CD4-positive, alpha-beta T cell treated with Interleukin-15 for 4 hours (primary cell): ENCODE measurements around the gene STX1B.
"Not testable (repeated sequence)": the region's sequence is repeated elsewhere in the genome, so short reads cannot be mapped to it uniquely, and the experiment has no call there.

Source experiments
- DNase-seq: peaks from one replicate; pipeline ENCODE4 v3.0.0-alpha.2; 2020; ENCODE audit warnings: low spot score

Gene STX1B

DNA sequence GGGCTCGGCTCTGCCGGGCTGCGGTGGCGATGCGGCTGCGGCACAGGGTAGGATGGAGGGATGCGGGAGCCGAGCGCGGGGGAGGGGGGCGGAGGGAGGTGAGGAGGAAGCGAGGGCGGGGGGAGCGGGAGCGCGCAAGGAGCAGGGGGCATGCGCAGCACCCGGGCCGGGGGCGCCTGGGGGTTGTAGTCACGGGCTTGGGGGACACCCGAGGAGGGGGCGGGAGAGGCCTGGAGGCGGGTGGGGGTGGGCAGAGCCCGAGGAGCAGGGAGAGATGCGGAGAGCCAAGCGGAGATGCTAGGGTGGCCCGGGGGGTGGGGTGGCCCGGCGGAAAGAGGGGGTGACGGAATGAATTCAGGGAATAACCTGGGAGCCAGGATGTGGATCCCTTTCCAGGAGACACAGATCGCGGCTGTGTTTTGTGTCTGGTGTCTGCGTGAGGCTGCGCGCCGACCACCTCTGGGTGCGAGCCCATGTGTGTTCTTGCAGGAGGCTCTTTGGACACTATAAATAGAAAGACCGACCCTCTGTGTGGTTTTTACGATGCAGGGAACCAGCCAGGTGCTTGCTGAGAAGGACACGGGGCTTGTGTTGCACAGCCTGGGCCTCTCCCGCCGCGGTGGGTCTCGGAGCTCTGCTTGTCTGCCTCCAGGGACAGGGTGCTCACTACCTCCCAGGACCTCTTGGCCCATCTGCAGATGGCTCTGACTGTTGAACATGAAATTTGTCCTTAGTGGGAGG, at the start of gene STX1B:
Gene STX1B (minus strand): TSS at position 54 of the 741 bp plus-strand sequence. CDS start 242 bp downstream, outside the sequence.
- peak; percentile 20 for DNase-seq

DNA sequence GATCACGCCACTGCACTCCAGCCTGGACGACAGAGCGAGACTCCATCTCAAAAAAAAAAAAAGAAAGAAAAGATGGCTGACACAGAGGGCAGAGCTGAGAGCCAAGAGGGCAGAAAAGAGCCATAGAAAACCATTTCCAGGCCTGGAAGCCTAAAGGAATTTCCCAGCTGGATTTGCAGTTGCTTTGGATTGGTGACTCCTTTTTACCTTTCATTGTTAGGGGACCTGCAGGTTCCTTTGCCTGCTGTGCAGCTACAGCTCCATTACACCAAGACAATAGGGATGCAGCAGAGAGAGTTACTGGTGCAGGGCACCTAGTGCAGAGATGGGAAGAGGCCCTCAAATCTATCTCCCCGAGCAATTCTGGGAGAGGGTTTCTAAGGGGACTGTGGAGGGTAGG, 45.2 kb upstream of the STX1B start:
- DNase-seq = no peak

DNA sequence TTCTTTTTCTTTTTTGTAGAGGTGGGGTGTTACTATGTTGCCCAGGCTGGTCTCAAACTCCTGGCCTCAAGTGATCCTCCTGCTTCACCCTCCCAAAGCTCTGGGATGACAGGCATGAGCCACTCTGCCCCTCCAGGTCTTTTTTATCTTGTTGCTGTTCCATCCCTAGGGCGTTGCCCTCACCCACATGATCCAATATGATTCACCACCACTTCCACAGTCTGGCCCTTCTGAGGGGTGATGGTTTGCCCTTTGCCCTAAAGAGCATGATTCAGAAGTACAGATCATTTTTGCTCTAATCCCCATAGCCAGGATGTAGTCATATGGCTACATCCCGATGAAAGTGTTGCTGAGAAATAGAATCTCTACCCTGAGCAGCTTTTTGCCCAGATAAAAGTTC, 41.7 kb upstream of the STX1B start:
- DNase-seq = no peak

DNA sequence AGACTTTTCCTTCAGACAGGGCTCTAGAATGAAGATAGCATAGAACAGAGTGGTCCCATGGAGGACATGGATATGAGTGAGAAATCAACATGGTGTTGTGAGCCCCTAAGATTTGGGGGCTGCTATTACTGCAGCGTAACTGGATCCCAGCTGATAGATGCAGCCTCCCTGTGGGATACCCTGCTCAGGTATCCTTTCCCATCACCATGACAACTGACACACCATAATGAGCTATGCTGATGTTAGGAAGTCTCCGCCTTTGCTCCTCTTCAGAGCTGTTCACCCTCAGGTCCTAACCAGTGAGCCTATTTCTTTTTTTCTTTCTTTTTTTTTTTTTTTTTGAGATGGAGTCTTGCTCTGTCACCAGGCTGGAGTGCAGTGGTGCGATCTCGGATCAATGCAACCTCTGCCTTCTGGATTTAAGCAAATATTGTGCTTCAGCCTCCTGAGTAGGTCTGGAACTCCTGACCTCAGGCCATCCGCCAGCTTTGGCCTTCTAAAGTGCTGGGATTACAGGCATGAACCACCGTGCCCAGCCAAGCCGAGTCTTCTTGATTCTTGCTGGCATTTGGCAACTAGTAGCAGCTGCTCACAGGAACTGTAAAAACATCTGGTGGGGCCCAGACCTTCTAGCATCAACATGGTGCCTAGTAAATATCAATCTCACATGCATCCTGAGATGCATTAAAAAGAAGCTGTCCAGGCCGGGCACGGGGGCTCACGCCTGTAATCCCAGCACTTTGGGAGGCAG, 40.0 kb upstream of the STX1B start:
- no peak for DNase-seq

DNA sequence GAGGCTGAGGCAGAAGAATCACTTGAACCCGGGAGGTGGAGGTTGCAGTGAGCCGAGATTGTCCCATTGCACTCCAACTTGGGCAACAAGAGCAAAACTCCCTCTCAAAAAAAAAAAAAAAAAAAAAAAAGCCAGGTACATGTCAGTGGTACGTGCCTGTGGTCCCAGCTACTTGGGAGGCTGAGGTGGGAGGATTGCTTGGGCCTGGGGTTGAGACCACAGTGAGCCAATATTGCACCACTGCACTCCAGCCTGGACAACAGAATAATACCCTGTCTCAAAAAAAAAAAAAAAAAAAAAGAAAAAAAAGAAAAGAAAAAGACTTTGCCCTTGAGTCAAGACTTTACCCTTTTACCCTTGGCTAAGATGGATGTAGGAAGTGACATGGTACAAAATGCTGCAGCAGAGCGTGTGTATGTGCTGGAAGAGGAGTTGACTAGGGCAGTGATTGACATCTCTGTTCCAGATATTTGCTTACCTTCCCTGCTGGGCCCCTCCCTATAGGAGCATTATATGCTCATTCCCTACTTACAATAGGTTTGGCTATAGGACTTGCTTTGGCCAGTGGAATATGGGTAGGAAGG, 33.6 kb upstream of the STX1B start:
- no peak for DNase-seq

DNA sequence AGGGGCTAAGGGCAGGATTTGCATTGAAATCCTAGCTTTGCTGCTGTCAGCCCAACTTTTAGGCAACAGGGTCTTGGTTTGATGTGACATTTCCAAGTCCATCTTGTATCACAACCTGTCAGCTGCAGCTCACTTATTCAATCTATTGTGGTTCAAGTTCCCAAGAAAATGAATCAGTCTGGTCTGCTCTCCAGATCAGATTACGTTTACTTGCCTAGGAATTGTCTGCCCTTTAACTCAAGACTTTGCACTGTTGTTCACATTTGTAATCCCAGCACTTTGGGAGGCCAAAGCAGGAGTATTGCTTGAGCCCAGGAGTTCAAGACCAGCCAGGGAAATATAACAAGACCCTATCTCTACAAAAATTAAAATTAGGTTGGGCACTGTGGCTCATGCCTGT, 32.9 kb upstream of the STX1B start:
- DNase-seq = no peak

DNA sequence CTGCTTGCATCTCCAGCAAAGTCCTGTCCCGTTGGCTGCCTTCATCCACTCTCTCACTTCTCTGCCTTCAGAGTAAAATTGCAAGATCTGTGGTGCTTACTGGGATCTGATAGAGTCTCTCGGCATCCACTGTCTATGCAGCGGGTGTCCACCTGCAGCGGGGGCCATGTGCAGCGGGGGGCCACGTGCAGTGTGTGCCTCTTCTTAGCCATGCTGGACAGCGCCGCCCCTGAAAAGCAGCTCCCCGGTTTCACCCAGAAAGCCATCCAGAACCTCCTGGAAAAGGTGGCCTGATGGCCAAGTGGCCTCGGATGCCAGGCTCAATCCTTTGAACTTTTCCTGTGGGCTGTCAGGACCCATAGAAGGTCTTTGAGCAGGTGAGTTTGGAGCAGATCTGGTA, 32.4 kb upstream of the STX1B start:
- DNase-seq = no peak

DNA sequence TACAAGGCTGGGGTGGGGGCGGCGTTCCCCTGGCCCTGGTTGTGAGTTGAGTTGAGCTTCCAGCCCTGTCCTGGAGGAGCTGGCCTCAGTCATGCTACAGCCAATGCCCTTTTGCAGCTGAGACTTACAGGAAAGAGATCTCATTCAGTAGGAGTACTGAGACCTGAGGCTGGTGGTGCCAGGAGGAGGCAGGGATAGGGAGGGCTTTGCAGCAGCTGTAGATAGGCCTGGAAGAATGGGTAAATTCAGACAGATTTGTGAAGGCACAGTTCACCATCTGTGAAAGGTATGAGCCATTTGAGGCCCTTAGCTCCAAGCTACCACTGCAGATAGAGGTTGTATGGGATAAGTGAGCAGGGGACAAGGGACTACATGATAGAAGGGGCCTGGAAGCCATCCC, 28.6 kb upstream of the STX1B start:
- DNase-seq = no peak

DNA sequence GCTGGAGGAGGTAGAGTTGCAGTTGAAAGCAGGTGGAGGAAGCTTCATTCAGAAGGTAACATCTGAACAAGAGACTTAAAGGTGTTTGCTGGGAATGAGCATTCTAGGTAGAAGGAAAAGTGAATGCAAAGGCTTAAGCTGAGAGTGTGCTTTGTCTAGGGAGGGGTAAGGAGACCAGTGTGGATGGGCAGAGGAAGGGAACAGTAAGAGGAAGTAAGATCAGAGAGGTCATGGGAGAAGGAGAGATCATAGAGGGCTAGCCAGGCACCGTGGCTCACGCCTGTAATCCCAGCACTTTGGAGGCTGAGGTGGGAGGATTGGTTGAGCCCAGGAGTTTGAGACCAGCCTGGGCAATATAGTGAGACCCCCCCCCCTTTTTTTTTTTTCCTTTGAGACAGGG, 26.3 kb upstream of the STX1B start:
- no peak for DNase-seq

DNA sequence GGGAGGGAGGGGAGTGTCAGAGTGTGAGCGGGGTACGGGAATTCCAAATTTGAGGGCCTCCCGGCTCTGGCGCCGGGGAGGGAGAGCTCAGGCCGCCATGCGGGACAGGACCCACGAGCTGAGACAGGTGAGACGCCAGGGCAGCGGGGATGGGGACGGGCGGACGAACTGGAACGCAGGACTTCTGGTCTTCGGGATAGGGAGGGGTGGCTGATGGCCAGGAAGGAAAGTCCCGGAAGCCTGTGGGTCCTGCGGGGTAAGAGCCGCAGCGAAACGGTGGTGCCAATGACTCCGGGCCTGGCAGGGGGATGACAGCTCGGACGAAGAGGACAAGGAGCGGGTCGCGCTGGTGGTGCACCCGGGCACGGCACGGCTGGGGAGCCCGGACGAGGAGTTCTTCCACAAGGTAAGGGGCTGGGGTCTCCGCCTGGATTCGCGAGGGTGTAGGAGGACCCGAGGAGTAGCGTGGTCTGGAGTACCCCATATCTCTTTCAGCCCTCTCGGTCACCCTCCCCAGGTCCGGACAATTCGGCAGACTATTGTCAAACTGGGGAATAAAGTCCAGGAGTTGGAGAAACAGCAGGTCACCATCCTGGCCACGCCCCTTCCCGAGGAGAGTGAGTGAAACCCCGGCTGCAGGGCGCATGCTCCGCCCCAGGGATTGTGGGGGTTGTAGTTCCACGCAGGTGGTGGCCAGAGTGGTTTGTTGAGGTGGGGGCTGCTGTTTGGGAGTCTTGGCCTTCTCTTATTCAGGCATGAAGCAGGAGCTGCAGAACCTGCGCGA, 23.5 kb upstream of the STX1B start:
- peak; percentile 82 for DNase-seq

DNA sequence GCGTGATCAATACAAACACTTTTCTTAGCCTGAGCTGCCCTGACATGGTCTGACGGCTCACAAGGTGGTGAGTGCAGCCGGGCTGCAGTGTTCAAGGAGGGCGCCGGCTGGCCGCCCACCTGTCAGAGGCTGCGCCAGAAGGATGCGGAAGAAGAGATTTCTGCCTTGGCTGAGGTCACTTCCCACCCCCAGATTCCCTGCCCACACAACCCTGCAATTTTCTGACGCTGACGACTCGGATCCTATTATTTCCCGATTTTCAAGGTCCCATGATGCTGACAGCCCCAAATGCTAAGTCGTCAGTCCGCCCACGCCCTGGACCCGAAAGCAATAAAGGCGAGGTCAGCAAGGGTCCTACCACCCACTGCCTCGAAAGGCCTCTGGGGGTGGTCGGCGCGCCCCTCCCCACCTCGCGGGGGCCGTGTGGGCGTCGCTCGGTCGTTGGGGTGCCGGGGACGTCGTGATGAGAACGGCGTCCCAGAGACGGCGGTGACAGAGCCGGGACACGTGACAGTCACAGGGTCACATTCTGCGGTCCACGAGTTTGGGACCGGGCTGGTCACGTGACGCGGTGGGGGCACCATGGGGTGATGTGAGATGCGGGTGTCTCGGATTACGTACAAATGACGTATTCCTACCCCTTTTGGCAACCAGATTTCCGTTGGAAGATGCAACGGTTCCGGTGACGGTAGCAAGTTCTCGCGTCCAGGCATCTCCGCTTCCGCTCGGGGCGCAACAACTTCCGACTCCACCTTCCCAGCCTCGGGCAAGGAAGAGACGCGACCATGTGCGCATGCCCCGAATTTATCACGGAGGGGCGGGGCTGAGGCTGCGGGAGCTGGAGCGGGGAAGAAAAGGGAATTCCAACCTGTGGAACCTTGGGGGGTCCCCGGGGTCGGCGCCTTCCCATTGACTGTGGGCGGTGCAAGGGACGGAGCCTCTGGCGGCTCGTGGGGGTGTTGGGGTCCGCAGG, 22.6 kb upstream of the STX1B start, which contains the start of gene STX4:
Gene STX4 (plus strand): TSS at position 823 of the 973 bp plus-strand sequence. CDS start 248 bp downstream, outside the sequence.
- peak; percentile 97 for DNase-seq

DNA sequence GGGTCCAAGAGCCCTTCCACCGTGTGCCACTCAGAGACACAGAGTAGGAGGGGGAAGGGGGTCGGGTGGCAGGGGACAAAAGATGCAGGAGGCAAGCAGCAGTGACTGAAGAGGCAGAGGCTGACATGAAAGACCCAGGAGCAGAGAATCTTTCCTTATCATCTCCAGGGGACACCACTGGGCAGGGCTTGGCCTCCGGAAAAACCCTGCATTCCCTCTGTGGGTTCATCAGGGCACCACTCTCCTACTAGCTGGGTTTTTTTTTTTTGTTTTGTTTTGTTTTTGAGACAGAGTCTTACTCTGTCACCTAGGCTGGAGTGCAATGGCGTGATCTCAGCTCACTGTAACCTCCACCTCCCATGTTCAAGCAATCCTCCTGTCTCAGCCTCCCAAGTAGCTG, 20.8 kb upstream of the STX1B start:
- no peak for DNase-seq

DNA sequence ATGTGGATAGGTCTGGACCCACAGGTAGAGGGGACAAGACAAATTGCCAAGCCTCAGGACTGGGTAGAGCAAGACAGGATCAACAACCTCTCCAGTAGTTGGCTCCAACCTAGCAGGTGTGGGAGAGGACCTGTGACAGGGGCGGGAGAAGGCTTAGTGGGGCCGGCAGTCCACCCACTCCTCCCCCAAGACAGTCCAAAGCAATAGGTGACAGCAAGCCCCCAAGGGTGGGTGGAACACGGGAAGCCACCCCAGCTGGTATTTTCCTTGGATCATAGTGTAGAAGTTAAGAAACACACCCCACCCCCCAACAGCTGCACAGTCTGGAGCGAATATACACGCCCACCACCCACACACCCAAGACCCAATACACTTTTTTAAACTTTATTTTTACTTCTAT, 18.8 kb upstream of the STX1B start:
- DNase-seq = no peak

DNA sequence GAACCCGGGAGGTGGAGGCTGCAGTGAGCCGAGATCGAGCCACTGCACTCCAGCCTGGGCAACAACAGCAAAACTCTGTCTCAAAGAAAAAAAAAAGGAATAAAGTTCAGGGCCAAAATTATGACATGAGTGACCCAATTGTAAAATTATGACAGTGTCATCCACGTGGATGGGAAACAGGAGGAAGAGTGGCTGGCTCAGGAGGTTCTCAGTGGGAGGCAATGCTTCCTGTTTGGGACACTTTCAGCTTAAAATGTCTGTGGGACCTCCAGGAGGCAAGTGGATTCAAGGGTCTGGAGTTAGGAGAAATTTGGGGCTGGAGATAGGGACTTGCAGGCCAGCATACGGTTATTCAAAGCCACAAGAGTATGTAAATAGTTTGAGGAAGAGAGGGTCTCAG, 14.9 kb upstream of the STX1B start:
- no peak for DNase-seq

DNA sequence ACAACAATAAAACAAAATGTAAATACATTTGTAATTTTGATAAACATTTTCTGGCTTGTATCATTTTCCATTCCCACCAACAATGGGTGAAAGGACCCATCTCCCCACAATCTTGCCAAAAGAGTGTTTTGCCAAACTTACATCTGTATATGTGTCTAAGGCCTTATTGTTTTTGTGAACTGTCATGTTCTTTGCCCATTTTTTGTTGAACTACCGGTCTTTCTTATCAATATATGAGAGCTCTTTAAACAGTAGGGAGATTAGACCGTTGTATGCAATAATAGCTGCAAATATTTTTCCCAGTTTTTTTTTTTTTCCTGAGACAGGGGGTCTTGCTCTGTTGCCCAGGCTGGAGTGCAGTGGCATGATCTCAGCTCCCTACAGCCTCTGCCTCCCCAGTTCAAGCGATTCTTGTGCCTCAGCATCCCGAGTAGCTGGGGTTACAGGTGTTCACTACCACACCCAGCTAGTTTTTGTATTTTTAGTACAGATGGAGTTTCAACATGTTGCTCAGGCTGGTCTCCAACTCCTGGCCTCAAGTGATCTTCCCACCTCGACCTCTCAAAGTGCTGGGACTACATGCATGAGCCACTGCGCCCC, 13.3 kb upstream of the STX1B start:
- DNase-seq = no peak

DNA sequence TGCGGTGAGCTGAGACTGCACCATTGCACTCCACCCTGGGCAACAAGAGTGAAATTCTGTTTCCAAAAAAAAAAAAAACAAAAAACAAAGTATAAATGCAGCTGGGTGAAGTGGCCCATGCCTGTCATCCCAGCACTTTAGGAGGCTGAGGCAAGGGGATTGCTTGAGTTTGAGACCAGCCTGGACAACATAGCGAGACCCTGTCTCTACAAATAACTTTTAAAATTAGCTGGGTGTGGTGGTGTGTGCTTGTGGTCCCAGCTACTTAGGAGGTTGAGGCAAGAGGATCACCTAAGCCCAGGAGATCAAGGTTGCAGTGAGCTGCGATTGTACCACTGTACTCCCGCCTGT, 12.8 kb upstream of the STX1B start:
- DNase-seq = no peak

DNA sequence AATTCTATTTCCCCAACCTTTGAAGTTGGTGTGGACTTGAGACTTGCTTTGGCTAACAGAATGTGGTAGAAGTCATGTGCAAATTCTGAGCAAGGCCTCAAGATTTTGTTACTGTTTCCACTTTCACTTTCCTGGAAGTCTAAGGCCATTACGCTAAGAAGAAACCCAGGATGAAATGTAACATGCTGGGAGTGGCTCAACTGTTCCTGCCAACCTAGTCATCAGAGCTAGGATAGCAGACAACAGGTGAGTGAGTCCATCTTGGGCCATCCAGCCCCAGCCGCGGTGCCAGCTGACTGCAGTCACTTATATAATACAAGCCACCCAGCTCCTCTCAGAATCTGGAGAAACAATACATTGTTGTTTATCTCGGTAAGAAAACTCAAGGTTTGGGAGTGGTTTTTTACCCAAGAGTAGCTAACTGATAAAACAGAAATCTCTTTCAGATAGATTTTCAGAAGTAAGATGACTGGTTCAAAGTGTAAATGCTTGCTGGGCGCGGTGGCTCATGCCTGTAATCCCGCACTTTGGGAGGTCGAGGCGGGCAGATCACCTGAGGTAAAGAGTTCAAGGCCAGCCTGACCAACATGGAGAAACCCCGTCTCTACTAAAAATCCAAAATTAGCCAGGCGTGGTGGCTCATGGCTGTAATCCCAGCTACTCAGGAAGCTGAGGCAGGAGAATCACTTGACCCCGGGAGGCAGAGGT, 12.3 kb upstream of the STX1B start:
- DNase-seq = no peak

DNA sequence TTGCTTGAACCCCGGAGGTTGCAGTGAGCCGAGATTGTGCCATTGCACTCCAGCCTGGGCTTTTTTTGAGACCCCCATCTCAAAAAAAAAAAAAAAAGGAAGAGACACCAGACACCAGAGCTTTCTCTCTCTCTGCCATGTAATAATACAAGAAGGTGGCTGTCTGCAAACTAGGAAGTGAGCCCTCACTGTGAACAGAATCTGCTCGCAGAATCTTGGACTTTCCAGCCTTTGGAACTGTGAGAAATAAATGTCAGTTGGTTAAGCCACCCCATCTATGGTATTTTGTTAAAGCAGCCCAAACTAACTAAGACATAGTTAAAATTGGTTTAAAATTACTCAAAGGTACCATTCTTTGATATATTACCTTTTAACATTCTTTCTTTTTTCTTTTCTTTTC, 10.1 kb upstream of the STX1B start:
- no peak for DNase-seq

DNA sequence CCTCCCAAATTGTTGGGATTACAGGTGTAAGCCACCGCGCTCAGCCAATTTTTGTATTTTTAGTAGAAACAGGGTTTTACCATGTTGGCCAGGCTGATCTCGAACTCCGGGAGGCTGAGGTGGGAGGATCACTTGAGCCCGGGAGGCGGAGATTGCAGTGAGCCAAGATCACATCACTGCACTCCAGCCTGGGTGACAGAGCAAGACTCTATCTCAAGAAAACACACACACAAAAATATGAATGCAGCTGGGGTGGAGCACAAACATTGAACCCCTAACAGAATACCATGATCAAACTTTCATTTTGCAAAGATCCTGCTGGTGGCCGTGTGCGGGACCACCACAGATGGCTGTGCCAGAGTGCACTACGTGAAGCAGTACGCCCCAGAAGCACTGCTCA, 7.3 kb upstream of the STX1B start:
- not testable (repeated sequence) for DNase-seq

DNA sequence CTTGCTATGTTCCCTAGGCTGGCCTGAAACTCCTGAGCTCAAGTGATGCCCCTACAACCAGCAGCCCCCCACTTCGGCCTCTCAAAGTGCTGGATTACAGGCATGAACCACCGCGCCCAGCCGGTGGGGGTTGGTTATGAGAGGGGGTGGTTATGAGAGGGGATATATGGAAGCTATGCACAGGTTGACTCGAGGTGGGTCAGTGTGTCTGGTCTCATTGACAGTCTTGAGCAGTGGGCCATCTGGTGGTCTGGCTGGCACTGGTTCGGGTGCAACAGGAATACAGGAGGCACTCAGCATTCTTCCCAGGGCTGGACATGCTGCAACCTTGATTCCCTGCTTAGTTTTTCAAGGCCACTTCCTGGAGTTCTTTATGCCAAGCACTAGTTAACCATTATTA, 5.6 kb upstream of the STX1B start:
- no peak for DNase-seq
